ENCODE measurements around the gene INPP5J.

DNA sequence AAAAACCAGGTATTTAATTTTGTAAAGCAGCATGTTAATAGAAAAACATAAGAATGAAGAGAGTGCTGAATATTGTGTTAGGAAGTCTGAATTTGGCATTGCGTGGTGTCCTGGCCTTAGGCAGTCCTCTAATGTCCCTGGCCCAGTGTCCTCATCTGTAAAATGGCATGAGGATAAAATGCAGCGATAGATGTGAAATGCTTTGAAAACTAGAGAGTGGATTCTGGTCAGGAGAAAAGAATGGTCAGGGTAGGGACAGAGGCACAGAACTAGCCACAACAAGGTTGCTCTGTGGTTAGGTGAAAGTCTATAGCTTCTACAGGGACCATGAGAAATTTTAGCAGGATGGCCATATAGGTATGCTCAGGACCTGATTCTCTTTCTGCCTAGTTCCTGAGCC lies 56.1 kb downstream of the INPP5J start:
- no peak for TF ChIP-seq POLR2A (IDR thresholded peaks at IDR 0.05; ENCODE audit: low read length)
- TF ChIP-seq GATA1 (IDR thresholded peaks at IDR 0.05; ENCODE audit: low read depth, low read length) = no peak

Data from erythroblast (primary cell).